ENCODE measurements around the gene CERT1. TPM values are rescaled to one million over a fixed set of nuclear protein-coding genes. Genes with fewer than 3 reads are reported as not detected.

Gene CERT1
- total and polyA plus RNA-seq, 9 of the 15 experiments (the other 6 are each of a cell fraction or from before 2014, with no cell fraction given), result 3.4 to 24.7 (median 9.8) TPM

DNA sequence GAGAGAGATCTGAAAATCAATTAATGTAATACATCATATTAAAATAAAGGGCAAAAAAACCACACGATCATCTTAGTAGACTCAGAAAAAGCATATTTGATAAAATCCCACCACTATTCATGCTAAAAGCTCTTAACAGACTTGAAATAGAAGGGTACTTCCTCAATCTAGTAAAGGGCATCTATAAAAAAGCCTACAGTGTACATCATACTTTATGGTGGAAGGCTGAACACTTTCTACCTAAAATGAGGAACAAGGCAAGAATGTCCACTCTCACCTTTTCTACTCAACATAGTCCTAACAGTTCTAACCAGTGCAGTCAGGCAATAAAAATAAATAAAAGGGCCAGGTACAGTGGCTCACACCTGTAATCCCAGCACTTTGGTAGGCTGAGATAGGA is 39.2 kb upstream of the CERT1 start:
- Histone ChIP-seq H3K4me1 (replicated peaks in 1 of 2; ENCODE audit: control insufficient read depth in 2 of 2, insufficient read depth in 2 of 2, low read length in 2 of 2) (peaks cover 0 to 4% of the 10 kb centered on the region in 2 experiments; a peak in 1 of 5 replicates), H3K36me3 (ENCODE audit: control insufficient read depth, insufficient read depth, low read length) (peaks cover 41% of the 10 kb centered on the region), H3K9me3 (replicated peaks; ENCODE audit: control insufficient read depth, insufficient read depth, low read depth, low read length) (no peaks in the 10 kb centered on the region), H3K4me3 (no peak overlapping the region), H3K9ac (ENCODE audit: insufficient read depth in 1 of 2, low read depth in 2 of 2, low read length in 2 of 2) (no peak overlapping the region), H3K79me2 (ENCODE audit: control insufficient read depth, insufficient read depth, low read length) (peaks cover 6% of the 10 kb centered on the region; the same call in 1 of the 3 replicates), H4K20me1 (replicated peaks; ENCODE audit: control insufficient read depth, insufficient read depth, low read length) (no peaks in the 10 kb centered on the region), H3K27ac (ENCODE audit: extremely low read depth, low read depth, low read length) (no peak overlapping the region), H2AFZ (ENCODE audit: low read depth, low read length) (no peak overlapping the region), H3K4me2 (ENCODE audit: insufficient read depth, low read length) (no peak overlapping the region), H3K27me3 (ENCODE audit: control insufficient read depth in 2 of 2, insufficient read depth in 2 of 2, low read length in 2 of 2) (no peaks in the 10 kb centered on the region), H3K9me1 (ENCODE audit: control insufficient read depth, insufficient read depth, low read length) (no peaks in the 10 kb centered on the region)
- ChIA-PET POLR2A (interaction anchor here (0.8 kb wide), 1 partner anchor 14 kb away, joined by 3 read pairs; no protein-coding TSS in a partner anchor), CTCF (ENCODE audit: low intra/inter-chr PET ratio) (no interaction called here)
- FAIRE-seq, result no peak
- 91% methylated on average over 1 of the region's 1 CpG for WGBS (ENCODE audit: insufficient coverage, low coverage, missing lambda C conversion rate)
- intact Hi-C loops (cut with micrococcal nuclease), result no loop called here
- TF ChIP-seq ZNF668 (CRISPR knock-in tag; IDR thresholded peaks at IDR 0.05) (no peak), SMC3 (conservative IDR thresholded peaks at IDR 0.05; ENCODE audit: insufficient read depth, low read depth, low read length) (no peak), ZNF785 (CRISPR knock-in tag; IDR thresholded peaks at IDR 0.05) (no peak), FOXP1 (CRISPR knock-in tag; IDR thresholded peaks at IDR 0.05) (no peak), RBBP5 (IDR thresholded peaks at IDR 0.05; ENCODE audit: borderline replicate concordance, insufficient read depth, low read length, poor library complexity, severe bottlenecking) (no peak), ZNF124 (CRISPR knock-in tag; IDR thresholded peaks at IDR 0.05) (no peak)
- TF ChIP-seq, protein P1, sequence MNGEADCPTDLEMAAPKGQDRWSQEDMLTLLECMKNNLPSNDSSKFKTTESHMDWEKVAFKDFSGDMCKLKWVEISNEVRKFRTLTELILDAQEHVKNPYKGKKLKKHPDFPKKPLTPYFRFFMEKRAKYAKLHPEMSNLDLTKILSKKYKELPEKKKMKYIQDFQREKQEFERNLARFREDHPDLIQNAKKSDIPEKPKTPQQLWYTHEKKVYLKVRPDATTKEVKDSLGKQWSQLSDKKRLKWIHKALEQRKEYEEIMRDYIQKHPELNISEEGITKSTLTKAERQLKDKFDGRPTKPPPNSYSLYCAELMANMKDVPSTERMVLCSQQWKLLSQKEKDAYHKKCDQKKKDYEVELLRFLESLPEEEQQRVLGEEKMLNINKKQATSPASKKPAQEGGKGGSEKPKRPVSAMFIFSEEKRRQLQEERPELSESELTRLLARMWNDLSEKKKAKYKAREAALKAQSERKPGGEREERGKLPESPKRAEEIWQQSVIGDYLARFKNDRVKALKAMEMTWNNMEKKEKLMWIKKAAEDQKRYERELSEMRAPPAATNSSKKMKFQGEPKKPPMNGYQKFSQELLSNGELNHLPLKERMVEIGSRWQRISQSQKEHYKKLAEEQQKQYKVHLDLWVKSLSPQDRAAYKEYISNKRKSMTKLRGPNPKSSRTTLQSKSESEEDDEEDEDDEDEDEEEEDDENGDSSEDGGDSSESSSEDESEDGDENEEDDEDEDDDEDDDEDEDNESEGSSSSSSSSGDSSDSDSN (IDR thresholded peaks at IDR 0.05; ENCODE audit: borderline replicate concordance in 1 of 2, low read depth in 2 of 2, low read length in 2 of 2), result no peak
- TF ChIP-seq, protein P2, sequence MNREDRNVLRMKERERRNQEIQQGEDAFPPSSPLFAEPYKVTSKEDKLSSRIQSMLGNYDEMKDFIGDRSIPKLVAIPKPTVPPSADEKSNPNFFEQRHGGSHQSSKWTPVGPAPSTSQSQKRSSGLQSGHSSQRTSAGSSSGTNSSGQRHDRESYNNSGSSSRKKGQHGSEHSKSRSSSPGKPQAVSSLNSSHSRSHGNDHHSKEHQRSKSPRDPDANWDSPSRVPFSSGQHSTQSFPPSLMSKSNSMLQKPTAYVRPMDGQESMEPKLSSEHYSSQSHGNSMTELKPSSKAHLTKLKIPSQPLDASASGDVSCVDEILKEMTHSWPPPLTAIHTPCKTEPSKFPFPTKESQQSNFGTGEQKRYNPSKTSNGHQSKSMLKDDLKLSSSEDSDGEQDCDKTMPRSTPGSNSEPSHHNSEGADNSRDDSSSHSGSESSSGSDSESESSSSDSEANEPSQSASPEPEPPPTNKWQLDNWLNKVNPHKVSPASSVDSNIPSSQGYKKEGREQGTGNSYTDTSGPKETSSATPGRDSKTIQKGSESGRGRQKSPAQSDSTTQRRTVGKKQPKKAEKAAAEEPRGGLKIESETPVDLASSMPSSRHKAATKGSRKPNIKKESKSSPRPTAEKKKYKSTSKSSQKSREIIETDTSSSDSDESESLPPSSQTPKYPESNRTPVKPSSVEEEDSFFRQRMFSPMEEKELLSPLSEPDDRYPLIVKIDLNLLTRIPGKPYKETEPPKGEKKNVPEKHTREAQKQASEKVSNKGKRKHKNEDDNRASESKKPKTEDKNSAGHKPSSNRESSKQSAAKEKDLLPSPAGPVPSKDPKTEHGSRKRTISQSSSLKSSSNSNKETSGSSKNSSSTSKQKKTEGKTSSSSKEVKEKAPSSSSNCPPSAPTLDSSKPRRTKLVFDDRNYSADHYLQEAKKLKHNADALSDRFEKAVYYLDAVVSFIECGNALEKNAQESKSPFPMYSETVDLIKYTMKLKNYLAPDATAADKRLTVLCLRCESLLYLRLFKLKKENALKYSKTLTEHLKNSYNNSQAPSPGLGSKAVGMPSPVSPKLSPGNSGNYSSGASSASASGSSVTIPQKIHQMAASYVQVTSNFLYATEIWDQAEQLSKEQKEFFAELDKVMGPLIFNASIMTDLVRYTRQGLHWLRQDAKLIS (CRISPR knock-in tag; IDR thresholded peaks at IDR 0.05), result no peak
- TF ChIP-seq, protein P3, sequence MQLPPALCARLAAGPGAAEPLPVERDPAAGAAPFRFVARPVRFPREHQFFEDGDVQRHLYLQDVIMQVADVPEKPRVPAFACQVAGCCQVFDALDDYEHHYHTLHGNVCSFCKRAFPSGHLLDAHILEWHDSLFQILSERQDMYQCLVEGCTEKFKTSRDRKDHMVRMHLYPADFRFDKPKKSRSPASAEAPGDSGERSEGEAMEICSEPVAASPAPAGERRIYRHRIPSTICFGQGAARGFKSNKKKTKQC (CRISPR knock-in tag; IDR thresholded peaks at IDR 0.05), result no peak
- TF ChIP-seq, protein P4, sequence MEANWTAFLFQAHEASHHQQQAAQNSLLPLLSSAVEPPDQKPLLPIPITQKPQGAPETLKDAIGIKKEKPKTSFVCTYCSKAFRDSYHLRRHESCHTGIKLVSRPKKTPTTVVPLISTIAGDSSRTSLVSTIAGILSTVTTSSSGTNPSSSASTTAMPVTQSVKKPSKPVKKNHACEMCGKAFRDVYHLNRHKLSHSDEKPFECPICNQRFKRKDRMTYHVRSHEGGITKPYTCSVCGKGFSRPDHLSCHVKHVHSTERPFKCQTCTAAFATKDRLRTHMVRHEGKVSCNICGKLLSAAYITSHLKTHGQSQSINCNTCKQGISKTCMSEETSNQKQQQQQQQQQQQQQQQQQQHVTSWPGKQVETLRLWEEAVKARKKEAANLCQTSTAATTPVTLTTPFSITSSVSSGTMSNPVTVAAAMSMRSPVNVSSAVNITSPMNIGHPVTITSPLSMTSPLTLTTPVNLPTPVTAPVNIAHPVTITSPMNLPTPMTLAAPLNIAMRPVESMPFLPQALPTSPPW (CRISPR knock-in tag; IDR thresholded peaks at IDR 0.05), result no peak
- BruUV-seq (replicated peaks), result no TSS peak
- no peak for ATAC-seq
- DNase-seq (ENCODE audit: extremely low read depth in 1 of 4, low spot score in 3 of 4), result no peak
- in situ Hi-C loops (cut with MboI), result no loop called here
